Endodermal cell (in vitro differentiated cells): ENCODE measurements around the gene SERPINA3. TPM values are rescaled to one million over a fixed set of nuclear protein-coding genes. Genes with fewer than 3 reads are reported as not detected.

Experiments used
- DNase-seq: peaks from one replicate; pipeline ENCODE4 v3.0.0-alpha.2; 2017
- H3K27ac ChIP-seq: 2 replicates; pipeline ENCODE4 v1.5.1; 2013; ENCODE audit warnings: mild to moderate bottlenecking, low read depth, low read length, moderate library complexity
- H3K27me3 ChIP-seq: 2 replicates; pipeline ENCODE4 v1.6.1; 2013; ENCODE audit warnings: mild to moderate bottlenecking, low read length, moderate library complexity; ENCODE audit not compliant: insufficient read depth, control insufficient read depth, poor library complexity, severe bottlenecking
- H3K36me3 ChIP-seq: 2 replicates; pipeline ENCODE4 v1.7.0; 2013; ENCODE audit warnings: mild to moderate bottlenecking, low read length, moderate library complexity; ENCODE audit not compliant: control insufficient read depth, insufficient read depth
- H3K4me1 ChIP-seq: one replicate; pipeline ENCODE4 v1.7.0; 2013; ENCODE audit warnings: low read length; ENCODE audit not compliant: control insufficient read depth, insufficient read depth
- H3K4me3 ChIP-seq: 2 replicates; pipeline ENCODE4 v1.5.1; 2013; ENCODE audit warnings: mild to moderate bottlenecking, low read length, moderate library complexity
- H3K9ac ChIP-seq: 2 replicates; pipeline ENCODE4 v1.6.1; 2013; ENCODE audit warnings: mild to moderate bottlenecking, low read length, moderate library complexity; ENCODE audit not compliant: poor library complexity, severe bottlenecking; ENCODE audit errors: extremely low read depth
- H3K9me3 ChIP-seq: 2 replicates; pipeline ENCODE4 v1.6.1; 2013; ENCODE audit warnings: mild to moderate bottlenecking, low read length, moderate library complexity; ENCODE audit not compliant: control insufficient read depth
- H3K27ac Mint-ChIP-seq: 2 replicates; pipeline ENCODE4 v1.8.0; 2020; ENCODE audit warnings: mixed read lengths
- H3K27me3 Mint-ChIP-seq: 2 replicates; pipeline ENCODE4 v1.8.0; 2021; ENCODE audit warnings: mild to moderate bottlenecking, mixed read lengths; ENCODE audit not compliant: insufficient read depth
- H3K36me3 Mint-ChIP-seq: 2 replicates; pipeline ENCODE4 v1.8.0; 2020; ENCODE audit warnings: low read depth, mixed read lengths
- H3K4me1 Mint-ChIP-seq: 2 replicates; pipeline ENCODE4 v1.8.0; 2020; ENCODE audit warnings: mixed read lengths
- H3K4me3 Mint-ChIP-seq: 2 replicates; pipeline ENCODE4 v1.8.0; 2020; ENCODE audit warnings: mild to moderate bottlenecking, moderate library complexity, mixed read lengths
- H3K9me3 Mint-ChIP-seq: 2 replicates; pipeline ENCODE4 v1.8.0; 2020; ENCODE audit warnings: mild to moderate bottlenecking, mixed read lengths
- CTCF ChIP-seq: fragments of 200-600 bp; sonication (generic); conservative IDR thresholded peaks from 2 replicates; pipeline ENCODE4 v1.5.0; 2021; ENCODE audit warnings: antibody characterized with exemption, mild to moderate bottlenecking
- WGBS, 2 experiments: methylation state at CpG; one replicate each; pipeline versions ENCODE4 v1.1.5 to v1.1.7; 2013; ENCODE audit warnings: missing lambda C conversion rate in 2 of 2, mixed read lengths in 1 of 2; ENCODE audit not compliant: insufficient coverage in 1 of 2, insufficient read length in 1 of 2; 5-methylcytosine and 5-hydroxymethylcytosine counted together
- total RNA-seq, 2 donors: library from RNA; stranded (reverse); fragmentation: NEBNext Ultra II Directional in 1 of 2; extraction: Animal tissue kit (Norgen Biotek cat#: 25700) in 1 of 2; gene quantifications; 2 replicates in 1 of 2; 3 replicates in 1 of 2; pipeline ENCODE4 v1.2.1, GENCODE V29; 2021

Gene SERPINA3
- total RNA-seq, 2 donors from 2014 or later: 0.27 TPM; not detected in 1

- no peaks in the 10 kb centered on the region for H3K36me3 ChIP-seq
- H3K4me1 ChIP-seq: no peaks in the 10 kb centered on the region
- no peak overlapping the region for H3K4me3 ChIP-seq
- H3K9me3 Mint-ChIP-seq: peaks cover 6% of the 10 kb centered on the region
- H3K4me1 Mint-ChIP-seq: no peaks in the 10 kb centered on the region
- H3K4me3 Mint-ChIP-seq: no peak overlapping the region
- H3K27ac Mint-ChIP-seq: no peak overlapping the region
- no peak overlapping the region for H3K27ac ChIP-seq
- no peak for TF ChIP-seq CTCF
- H3K27me3 Mint-ChIP-seq: peaks cover 24% of the 10 kb centered on the region
- H3K9me3 ChIP-seq: no peaks in the 10 kb centered on the region
- no peak for DNase-seq
- H3K9ac ChIP-seq: no peak overlapping the region
- WGBS, 2 experiments: no CpG with 5 or more reads among the region's 1 CpG
- H3K27me3 ChIP-seq: peaks cover 9% of the 10 kb centered on the region
- H3K36me3 Mint-ChIP-seq: no peaks in the 10 kb centered on the region
Measured at GRCh38 chr14:94659256-94659655, 47.1 kb downstream of the SERPINA3 start.

GRCh38 chr14:94659901-94660300 lies 47.7 kb downstream of the SERPINA3 start:
- DNase-seq: no peak
- Mint-ChIP-seq H3K27me3 (peaks cover 24% of the 10 kb centered on the region), H3K27ac (no peak overlapping the region), H3K4me1 (no peaks in the 10 kb centered on the region), H3K36me3 (no peaks in the 10 kb centered on the region), H3K4me3 (no peak overlapping the region), H3K9me3 (peaks cover 6% of the 10 kb centered on the region)
- Histone ChIP-seq H3K4me3 (no peak overlapping the region), H3K27me3 (peaks cover 9% of the 10 kb centered on the region), H3K27ac (no peak overlapping the region), H3K9me3 (no peaks in the 10 kb centered on the region), H3K4me1 (no peaks in the 10 kb centered on the region), H3K9ac (no peak overlapping the region), H3K36me3 (no peaks in the 10 kb centered on the region)
- TF ChIP-seq CTCF: no peak
- 87 to 100% methylated on average over 1 to 2 of the region's 2 CpGs for WGBS, 2 experiments

GRCh38 chr14:94660306-94660946 lies 48.2 kb downstream of the SERPINA3 start:
- H3K27me3 Mint-ChIP-seq: peaks cover 24% of the 10 kb centered on the region
- no peaks in the 10 kb centered on the region for H3K4me1 ChIP-seq
- no peak overlapping the region for H3K27ac Mint-ChIP-seq
- no peak overlapping the region for H3K4me3 Mint-ChIP-seq
- no peak for DNase-seq
- WGBS, 2 experiments: 85 to 91% methylated on average over 8 of the region's 8 CpGs
- peaks cover 6% of the 10 kb centered on the region for H3K9me3 Mint-ChIP-seq
- TF ChIP-seq CTCF: no peak
- no peaks in the 10 kb centered on the region for H3K36me3 Mint-ChIP-seq
- no peak overlapping the region for H3K27ac ChIP-seq
- no peaks in the 10 kb centered on the region for H3K36me3 ChIP-seq
- H3K4me1 Mint-ChIP-seq: no peaks in the 10 kb centered on the region
- H3K4me3 ChIP-seq: no peak overlapping the region
- no peaks in the 10 kb centered on the region for H3K9me3 ChIP-seq
- H3K27me3 ChIP-seq: peaks cover 9% of the 10 kb centered on the region
- H3K9ac ChIP-seq: no peak overlapping the region
